Fibroblast of lung (primary cell): ENCODE results near the gene SETBP1.

Source experiments
- CTCF ChIP-seq, 2 donors: IDR thresholded peaks in 1 of 2; conservative IDR thresholded peaks in 1 of 2; 1 replicate in 1 of 2; 2 replicates in 1 of 2; pipeline ENCODE4 v1.5.1; 2011 to 2012; ENCODE audit warnings: low read length in 2 of 2, control low read depth in 1 of 2, inconsistent platforms in 1 of 2, low read depth in 1 of 2, mild to moderate bottlenecking in 1 of 2
- EZH2 ChIP-seq: IDR thresholded peaks from 2 replicates; pipeline ENCODE4 v1.5.1; 2012; ENCODE audit warnings: low read length, control low read depth, mild to moderate bottlenecking; ENCODE audit errors: missing control alignments

GRCh38 chr18:44659771-44660170 is 20.9 kb upstream of the SETBP1 start:
- no peak for TF ChIP-seq EZH2
- TF ChIP-seq CTCF (conservative IDR thresholded peaks at IDR 0.05 in 1 of 2, IDR thresholded peaks at IDR 0.05 in 1 of 2; ENCODE audit: low read depth in 1 of 2, low read length in 2 of 2) = no peak
